Mucosa of stomach (tissue), 1 donor: Measurements from ENCODE around the gene SLC25A26.
"Not testable (repeated sequence)": the region's sequence is repeated elsewhere in the genome, so short reads cannot be mapped to it uniquely, and the experiment has no call there.

Experiments
- H3K27me3 ChIP-seq: one replicate; pipeline ENCODE4 v1.7.0; 2013; ENCODE audit warnings: mild to moderate bottlenecking, low read length; ENCODE audit not compliant: control insufficient read depth, insufficient read depth
- H3K36me3 ChIP-seq: one replicate; pipeline ENCODE4 v1.7.0; 2013; ENCODE audit warnings: low read length; ENCODE audit not compliant: control insufficient read depth, insufficient read depth
- H3K4me1 ChIP-seq: one replicate; pipeline ENCODE4 v1.7.0; 2013; ENCODE audit warnings: mild to moderate bottlenecking, low read length; ENCODE audit not compliant: control insufficient read depth, insufficient read depth
- H3K4me3 ChIP-seq: one replicate; pipeline ENCODE4 v1.7.0; 2013; ENCODE audit warnings: low read length
- H3K9ac ChIP-seq: one replicate; pipeline ENCODE4 v1.7.0; 2013; ENCODE audit warnings: mild to moderate bottlenecking, low read length, moderate library complexity
- H3K9me3 ChIP-seq: one replicate; pipeline ENCODE4 v1.7.0; 2013; ENCODE audit warnings: mild to moderate bottlenecking, low read length, moderate library complexity; ENCODE audit not compliant: control insufficient read depth
- donor health status: Pancreatic carcinoma.

Gene SLC25A26

GRCh38 chr3:66274837-66275236, 54.0 kb downstream of the SLC25A26 start:
- not testable (repeated sequence) for H3K9ac ChIP-seq, H3K9me3 ChIP-seq, H3K4me3 ChIP-seq, H3K4me1 ChIP-seq, H3K36me3 ChIP-seq, H3K27me3 ChIP-seq

- H3K36me3 ChIP-seq = no peaks in the 10 kb centered on the region
- H3K27me3 ChIP-seq = no peaks in the 10 kb centered on the region
- no peak overlapping the region for H3K9ac ChIP-seq
- H3K4me1 ChIP-seq = no peaks in the 10 kb centered on the region
- no peak overlapping the region for H3K4me3 ChIP-seq
- no peaks in the 10 kb centered on the region for H3K9me3 ChIP-seq
Observed at GRCh38 chr3:66276705-66277274, 56.0 kb downstream of the SLC25A26 start.

GRCh38 chr3:66279168-66279567, 58.4 kb downstream of the SLC25A26 start:
- H3K27me3 ChIP-seq = no peaks in the 10 kb centered on the region
- H3K9me3 ChIP-seq = no peaks in the 10 kb centered on the region
- no peak overlapping the region for H3K4me3 ChIP-seq
- H3K36me3 ChIP-seq = no peaks in the 10 kb centered on the region
- no peak overlapping the region for H3K9ac ChIP-seq
- H3K4me1 ChIP-seq = no peaks in the 10 kb centered on the region

- Histone ChIP-seq H3K9ac (no peak overlapping the region), H3K36me3 (no peaks in the 10 kb centered on the region), H3K9me3 (no peaks in the 10 kb centered on the region), H3K27me3 (no peaks in the 10 kb centered on the region), H3K4me1 (no peaks in the 10 kb centered on the region), H3K4me3 (no peak overlapping the region)
Observed at GRCh38 chr3:66280304-66280703, 59.5 kb downstream of the SLC25A26 start.

GRCh38 chr3:66291922-66292321, 71.1 kb downstream of the SLC25A26 start:
- H3K27me3 ChIP-seq, H3K4me3 ChIP-seq, H3K36me3 ChIP-seq, H3K4me1 ChIP-seq, H3K9me3 ChIP-seq, H3K9ac ChIP-seq: not testable (repeated sequence)

- H3K9ac ChIP-seq = no peak overlapping the region
- no peaks in the 10 kb centered on the region for H3K4me1 ChIP-seq
- H3K36me3 ChIP-seq = no peaks in the 10 kb centered on the region
- no peak overlapping the region for H3K4me3 ChIP-seq
- no peaks in the 10 kb centered on the region for H3K27me3 ChIP-seq
- H3K9me3 ChIP-seq = no peaks in the 10 kb centered on the region
Observed at GRCh38 chr3:66297260-66297873, 76.6 kb downstream of the SLC25A26 start.

GRCh38 chr3:66297900-66298299, 77.1 kb downstream of the SLC25A26 start:
- Histone ChIP-seq H3K9me3 (no peaks in the 10 kb centered on the region), H3K36me3 (no peaks in the 10 kb centered on the region), H3K27me3 (no peaks in the 10 kb centered on the region), H3K4me3 (no peak overlapping the region), H3K4me1 (no peaks in the 10 kb centered on the region), H3K9ac (no peak overlapping the region)

GRCh38 chr3:66298591-66298990, 77.8 kb downstream of the SLC25A26 start:
- H3K36me3 ChIP-seq = no peaks in the 10 kb centered on the region
- no peak overlapping the region for H3K4me3 ChIP-seq
- H3K27me3 ChIP-seq = no peaks in the 10 kb centered on the region
- H3K9me3 ChIP-seq = no peaks in the 10 kb centered on the region
- H3K9ac ChIP-seq = no peak overlapping the region
- H3K4me1 ChIP-seq = no peaks in the 10 kb centered on the region

- not testable (repeated sequence) for H3K4me1 ChIP-seq, H3K9ac ChIP-seq, H3K9me3 ChIP-seq, H3K36me3 ChIP-seq, H3K27me3 ChIP-seq, H3K4me3 ChIP-seq
Observed at GRCh38 chr3:66299085-66299484, 78.3 kb downstream of the SLC25A26 start.

GRCh38 chr3:66299891-66300290, 79.1 kb downstream of the SLC25A26 start:
- no peaks in the 10 kb centered on the region for H3K36me3 ChIP-seq
- no peaks in the 10 kb centered on the region for H3K27me3 ChIP-seq
- no peaks in the 10 kb centered on the region for H3K9me3 ChIP-seq
- H3K4me1 ChIP-seq = no peaks in the 10 kb centered on the region
- no peak overlapping the region for H3K4me3 ChIP-seq
- no peak overlapping the region for H3K9ac ChIP-seq

- H3K9me3 ChIP-seq = no peaks in the 10 kb centered on the region
- no peaks in the 10 kb centered on the region for H3K36me3 ChIP-seq
- H3K27me3 ChIP-seq = no peaks in the 10 kb centered on the region
- no peak overlapping the region for H3K9ac ChIP-seq
- no peaks in the 10 kb centered on the region for H3K4me1 ChIP-seq
- H3K4me3 ChIP-seq = no peak overlapping the region
Observed at GRCh38 chr3:66302288-66302687, 81.5 kb downstream of the SLC25A26 start.

- Histone ChIP-seq H3K9me3 (no peaks in the 10 kb centered on the region), H3K4me1 (no peaks in the 10 kb centered on the region), H3K27me3 (no peaks in the 10 kb centered on the region), H3K4me3 (no peak overlapping the region), H3K36me3 (no peaks in the 10 kb centered on the region), H3K9ac (no peak overlapping the region)
Observed at GRCh38 chr3:66303491-66303901, 82.7 kb downstream of the SLC25A26 start.

GRCh38 chr3:66304293-66304692, 83.5 kb downstream of the SLC25A26 start:
- H3K9ac ChIP-seq = no peak overlapping the region
- no peak overlapping the region for H3K4me3 ChIP-seq
- no peaks in the 10 kb centered on the region for H3K36me3 ChIP-seq
- H3K9me3 ChIP-seq = no peaks in the 10 kb centered on the region
- no peaks in the 10 kb centered on the region for H3K4me1 ChIP-seq
- no peaks in the 10 kb centered on the region for H3K27me3 ChIP-seq
